GM18498 (cell line): ENCODE data around the gene RASAL1.

Experiments
- ATAC-seq: cut with Tn5 transposase; IDR thresholded peaks from one replicate; pipeline ENCODE4 v1.9.1; 2021; ENCODE audit warnings: mild to moderate bottlenecking, moderate library complexity; ENCODE audit not compliant: unreplicated experiment

RASAL1 gene

DNA sequence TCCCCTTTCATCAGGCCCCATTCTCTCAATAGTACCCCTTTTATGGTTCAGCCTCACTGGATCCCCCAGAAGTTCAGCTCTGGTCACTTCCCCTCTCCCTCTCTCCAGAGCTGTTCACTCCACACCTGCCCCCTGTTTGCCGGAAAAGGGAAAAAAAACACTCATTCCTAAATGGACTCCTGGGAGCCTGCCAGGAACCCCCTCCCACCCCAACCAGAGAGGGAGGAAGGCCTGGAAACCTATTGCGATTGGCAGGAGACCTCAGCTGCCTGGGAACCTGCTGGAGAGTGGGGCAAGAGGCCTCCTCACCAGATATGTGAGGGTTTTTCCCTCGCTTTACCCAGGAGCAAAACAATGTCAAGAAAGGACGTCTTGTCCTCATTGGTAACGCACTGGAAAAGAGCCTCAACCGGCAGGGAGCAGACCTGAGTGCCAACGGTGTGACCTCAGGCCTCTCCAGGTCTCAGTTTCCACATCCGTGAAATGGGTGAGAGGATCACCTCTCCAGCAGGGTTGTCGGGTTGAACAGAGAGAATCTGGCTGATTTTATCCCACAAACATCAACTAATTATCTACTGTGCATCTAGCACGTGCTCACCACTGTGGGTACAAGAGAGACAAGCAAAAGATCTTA, 74.4 kb downstream of the RASAL1 start:
- ATAC-seq: no peak

DNA sequence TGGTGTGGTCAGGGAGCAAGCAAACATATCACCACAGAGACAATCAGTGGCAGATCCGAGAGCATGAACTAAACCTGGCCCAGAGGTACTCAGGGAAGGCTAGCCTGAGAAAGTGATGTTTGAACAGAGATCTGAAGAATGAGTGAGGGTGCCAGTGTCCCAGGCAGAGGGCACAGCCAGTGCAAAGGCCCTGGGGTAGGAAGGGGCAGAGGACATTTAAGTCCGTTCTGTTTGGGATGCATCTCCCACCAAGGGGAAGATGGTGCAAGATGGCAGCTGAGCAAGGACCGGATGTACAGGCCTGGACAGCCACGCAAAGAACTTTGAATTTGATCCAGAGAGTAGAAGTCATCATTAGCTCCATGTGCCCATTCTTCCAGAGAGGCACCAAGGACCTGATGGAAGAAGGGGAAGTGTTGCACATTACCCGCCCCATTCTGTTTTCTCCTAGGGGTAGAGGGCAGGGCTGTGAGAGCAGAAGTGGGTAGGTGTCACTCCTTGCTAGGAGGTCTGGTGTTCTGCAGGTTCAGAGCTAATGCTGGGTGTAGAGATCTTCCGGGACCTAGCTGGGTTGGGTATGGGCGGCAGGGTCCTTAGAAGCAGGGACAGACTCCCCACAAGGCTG, 75.1 kb downstream of the RASAL1 start:
- ATAC-seq: no peak

DNA sequence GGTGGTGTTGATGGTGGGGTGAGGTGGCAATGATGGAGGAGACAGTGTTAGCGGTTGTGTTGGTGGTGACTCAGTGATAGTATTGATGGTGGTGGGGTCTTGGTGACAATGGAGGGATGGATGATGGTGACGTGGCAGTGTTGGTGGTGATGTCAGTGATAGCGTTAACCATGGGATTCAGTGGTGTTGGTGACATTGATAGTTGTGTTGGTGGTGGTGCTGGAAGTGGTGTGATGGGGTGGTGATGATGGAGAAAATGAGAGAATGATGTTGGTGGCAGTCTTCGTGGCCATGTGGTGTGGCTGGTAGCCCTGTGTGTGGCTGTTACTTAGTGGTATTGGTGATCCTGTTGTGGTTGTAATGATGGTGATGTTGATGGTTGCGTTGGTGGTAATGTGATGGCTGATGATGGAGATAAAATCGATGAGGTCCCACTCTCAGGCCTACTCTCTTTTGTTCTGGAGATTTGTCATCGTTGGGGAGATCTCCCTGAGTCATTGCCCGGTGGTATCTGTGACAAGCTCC, 76.4 kb downstream of the RASAL1 start:
- ATAC-seq: no peak

DNA sequence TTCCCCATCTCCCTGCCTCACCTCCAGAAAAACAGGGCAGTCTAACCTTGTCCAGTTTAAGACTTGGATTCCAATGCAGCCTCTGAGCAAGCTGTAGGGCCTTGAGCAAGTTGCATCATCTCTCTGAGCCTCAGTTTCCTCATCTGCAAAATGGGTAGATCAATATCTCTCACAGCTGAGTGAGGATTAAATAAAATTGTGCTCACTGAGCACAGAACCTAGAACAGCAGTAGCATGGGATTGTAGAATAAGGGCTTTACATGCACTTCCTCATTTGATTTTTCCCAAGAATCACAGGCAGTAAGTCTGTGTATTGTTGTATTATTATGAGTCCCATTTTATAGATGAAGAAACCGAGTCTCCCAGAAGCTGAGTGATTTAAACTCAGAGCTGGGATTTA, 77.0 kb downstream of the RASAL1 start:
- no peak for ATAC-seq

DNA sequence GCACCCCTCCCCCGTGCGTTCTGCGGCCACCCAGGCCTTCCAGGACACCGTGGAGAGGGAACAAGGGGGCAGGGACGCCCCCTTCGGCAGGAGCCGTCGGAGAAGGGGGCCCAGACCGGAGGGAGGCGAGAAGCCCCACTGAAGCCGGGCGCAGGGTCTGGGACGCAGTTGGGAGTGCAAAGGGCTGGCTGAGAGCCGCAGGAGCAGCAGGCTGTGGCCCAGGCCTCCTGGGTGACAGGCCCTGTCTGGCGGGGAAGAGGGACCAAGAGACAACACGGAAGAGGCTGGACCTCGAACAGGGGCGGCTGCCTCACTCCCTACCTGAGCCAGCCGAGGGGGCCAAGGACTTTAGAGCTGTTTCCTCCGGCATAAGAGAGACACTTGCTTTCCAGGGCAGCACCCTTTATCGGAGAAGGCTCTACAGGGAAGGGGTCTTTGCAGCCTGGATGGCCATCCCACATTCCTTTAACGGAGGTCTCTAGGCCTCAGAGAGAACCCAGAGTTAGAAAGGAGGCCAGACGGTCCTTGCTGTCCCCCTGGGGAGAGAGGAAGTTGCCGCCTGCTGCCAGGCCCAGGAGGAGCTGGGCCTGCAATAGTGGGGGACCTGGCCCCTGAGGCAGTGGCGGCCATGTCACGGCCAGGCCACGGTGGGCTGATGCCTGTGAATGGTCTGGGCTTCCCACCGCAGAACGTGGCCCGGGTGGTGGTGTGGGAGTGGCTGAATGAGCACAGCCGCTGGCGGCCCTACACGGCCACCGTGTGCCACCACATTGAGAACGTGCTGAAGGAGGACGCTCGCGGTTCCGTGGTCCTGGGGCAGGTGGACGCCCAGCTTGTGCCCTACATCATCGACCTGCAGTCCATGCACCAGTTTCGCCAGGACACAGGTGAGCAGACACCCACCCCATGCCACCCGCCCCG, 77.7 kb downstream of the RASAL1 start:
- ATAC-seq: no peak

DNA sequence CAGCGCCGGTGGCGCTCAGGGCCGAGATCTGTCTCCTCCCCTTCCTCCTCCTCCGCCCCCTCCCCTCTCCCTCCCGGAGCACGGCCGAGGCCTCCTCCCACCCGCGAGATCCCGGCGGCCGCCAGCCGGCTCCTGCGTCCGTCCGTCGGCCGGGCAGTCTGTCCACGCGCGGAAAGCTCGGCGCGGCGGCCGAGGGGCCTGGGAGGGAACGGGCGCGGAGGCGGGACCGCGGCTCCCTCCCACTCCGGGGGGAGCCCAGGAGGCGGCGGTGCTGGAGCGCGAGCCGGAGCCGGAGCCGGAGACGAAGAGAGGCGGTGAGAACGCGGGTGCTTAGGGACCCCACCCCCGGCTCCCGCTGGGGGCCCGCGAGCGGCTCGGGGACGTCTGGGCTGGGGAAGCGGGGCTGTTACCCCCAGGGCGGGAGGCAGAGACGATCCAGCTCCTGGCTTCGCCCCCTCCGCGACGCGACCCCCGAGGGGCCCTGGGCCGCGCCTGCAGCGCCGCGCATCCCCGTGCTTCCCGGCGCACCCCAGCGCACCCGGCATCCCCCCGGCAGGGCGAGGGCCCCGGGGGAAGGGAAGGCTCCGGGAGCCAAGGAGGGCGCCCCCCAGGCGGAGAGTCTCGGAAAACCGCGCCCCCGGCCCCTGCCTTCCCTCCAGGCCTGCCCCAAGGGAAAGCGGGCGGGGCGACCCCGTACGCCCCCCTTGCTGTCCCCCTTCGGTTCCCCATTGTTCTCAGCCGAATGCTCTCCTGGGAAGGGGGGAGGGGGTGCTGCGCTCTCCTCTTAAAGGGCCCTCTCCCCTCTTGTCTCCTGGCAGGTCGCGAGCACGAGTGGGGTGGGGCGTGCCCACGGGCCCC, 78.7 kb downstream of the RASAL1 start, which contains the start of gene DTX1:
Gene DTX1 (plus strand): TSS at position 100 of the 858 bp plus-strand sequence. CDS start 1,463 bp downstream, outside the sequence.
- ATAC-seq: no peak

DNA sequence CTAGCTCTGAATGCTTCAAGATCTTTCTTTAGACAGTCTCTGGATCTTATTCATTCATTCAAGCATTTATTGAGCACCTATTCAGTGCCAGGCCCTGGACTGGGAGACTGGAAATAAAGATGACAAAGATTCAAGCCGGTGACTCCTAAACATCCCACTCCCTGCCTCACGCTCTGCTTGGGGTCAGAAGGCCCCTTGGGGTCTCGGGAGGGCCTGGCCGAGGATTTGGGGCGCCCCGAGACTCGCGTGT, 79.3 kb downstream of the RASAL1 start:
- no peak for ATAC-seq

DNA sequence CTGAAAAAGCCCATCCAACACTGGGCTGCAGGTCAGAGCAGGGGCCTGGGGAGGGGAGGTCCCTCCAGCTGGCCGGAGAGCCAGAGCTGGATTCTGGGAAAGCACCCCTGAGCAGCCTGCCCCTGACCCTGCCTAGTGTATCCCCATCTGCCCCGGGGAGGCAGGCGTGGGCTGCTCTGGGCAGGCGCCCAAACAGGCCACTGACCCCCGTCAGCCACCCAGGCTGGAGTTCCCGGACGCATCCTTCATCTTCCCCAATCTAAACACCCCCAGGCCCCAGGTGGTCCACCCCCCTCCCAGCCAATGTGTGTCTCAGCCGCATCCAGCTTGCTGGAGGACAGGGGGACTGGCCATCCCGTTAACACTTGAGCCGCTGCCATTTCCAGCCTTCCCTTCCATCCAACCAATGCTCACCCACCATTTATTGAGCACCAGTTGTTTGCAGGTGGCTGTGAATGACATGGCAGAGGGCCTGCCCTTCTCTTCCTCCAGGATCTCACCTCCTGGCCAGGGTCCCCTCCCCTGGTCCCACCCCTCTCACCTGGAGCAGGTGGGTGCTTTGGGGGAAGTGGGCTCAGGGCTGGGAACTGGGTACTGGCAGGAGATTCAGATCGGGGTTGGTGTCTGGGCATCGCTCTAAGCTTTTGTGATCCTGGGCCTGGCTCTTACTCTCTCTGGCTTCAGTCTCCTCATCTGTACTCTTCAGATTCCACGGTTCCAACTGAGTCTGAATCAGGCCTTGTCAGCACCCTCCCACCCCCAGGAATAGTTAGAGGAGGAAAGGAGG, 79.8 kb downstream of the RASAL1 start:
- ATAC-seq: no peak

DNA sequence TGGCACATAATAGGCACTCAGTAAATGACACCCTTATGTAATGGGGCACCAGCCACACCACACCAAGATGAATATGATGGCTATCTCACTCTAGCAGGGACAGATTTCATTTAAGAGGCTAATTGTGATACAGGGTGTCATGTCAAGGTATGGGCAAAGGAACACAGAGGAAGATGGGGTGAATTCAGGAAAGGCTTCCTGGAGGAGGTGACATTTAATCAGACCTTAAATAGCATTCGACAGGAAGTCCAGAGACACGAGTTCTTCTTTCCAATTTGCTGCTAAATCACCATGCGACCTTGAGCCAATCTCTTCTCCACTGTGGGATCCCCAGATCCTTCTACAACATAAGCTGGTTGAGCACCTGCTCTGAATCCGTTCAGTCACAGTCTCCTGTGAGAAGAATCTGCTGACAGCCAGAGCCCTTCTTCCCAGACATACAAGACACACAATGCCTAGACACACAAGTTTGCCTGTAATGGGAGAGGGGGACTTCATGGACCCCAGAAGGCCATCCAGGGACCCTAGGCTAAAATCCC, 80.5 kb downstream of the RASAL1 start:
- ATAC-seq: no peak

DNA sequence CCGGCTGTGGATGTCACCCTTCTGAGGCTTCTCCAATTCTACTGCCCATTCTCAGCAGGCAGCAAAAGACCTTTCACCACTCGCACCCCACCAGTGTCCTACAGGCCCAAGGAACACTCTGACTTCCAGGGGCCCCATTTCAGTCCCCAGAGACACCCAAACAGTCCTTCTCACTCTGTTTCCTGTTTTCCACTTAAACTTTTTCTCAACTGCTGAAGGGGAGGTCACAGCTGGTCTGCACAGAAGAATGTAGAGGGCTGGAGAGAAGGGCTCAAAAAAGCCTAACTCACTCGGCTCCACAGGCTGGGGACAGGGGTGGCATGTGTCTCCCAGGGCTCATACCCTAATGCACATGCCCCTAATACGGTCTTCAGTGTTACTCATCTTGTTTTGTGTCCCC, 83.2 kb downstream of the RASAL1 start:
- ATAC-seq: no peak

DNA sequence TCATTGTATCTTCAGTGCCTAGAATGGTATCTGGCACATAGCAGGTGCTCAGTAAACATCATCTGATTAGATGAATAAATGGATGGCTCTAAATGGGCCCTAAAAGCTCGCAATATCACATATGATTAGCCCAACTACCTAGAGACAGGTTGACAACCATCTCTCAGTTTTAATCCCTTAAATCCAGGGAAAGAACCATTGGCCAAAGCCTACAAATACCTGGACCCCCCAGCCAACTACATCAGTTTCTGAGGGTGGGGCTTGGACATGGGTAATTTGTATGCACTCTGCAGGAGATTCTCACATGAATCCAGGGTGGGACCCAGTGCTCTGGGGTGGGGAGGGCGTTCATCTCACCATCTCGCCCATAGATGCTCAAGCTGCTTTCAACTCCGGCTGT, 83.8 kb downstream of the RASAL1 start:
- no peak for ATAC-seq

DNA sequence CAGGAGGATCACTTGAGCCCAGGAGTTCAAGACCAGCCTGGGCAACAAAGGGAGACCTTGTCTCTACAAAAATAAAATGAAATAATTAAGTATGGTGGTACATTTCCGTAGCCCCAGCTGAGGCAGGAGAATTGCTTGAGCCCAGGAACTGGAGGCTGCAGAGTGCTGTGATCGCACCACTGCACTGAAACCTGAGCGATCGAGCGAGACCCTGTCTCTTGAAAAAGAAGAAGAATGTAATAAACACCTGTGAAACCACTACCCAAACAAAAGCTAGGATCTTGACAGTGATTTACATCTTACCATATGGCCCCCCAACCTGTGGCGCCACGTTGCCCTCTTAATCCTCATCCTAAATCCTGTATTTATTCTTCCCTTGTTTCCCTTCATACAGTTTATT, 84.8 kb downstream of the RASAL1 start:
- ATAC-seq: no peak

DNA sequence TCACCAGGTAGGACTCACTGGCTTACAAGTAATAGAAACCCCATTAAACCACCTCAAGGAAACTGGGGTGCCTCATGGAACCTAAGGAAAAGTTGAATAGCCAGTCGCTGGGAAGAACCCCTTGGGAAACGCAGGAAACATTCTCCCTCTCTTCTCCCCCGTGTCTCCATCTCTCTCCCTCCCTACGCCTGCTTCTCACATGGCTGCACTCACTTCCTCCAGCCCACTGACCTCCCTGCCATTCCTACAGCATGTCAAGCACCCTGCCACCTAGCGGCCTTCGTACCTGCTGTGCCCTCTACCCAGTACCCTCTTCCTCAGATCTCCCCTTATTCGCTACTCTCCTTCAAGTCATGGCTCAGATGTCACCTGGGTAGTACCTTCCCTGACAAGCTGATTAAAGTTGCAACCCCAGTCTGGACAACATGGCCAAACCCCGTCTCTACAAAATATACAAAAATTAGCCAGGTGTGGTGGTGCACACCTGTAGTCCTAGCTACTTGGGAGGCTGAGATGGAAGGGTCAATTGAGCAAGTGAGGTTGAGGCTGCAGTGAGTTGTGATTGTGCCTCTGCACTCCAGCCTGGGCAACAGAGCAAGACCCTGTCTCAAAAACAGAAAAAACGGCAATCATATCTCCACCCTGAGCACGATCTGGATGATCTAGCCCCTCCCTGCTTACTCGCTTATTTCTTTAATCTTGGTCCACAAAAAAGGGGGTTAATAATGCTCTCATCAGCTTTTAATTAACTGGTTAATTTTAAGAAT, 85.4 kb downstream of the RASAL1 start:
- ATAC-seq: no peak
